Hair follicular keratinocyte (primary cell): ENCODE measurements around the gene GPX3. TPM values are rescaled to one million over a fixed set of nuclear protein-coding genes. Genes with fewer than 3 reads are reported as not detected.

ENCODE experiments used
- total RNA-seq: library from RNA; depleted of rRNA; stranded (reverse); fragments of >200 nt; gene quantifications from 2 replicates; pipeline ENCODE4 v1.2.3, GENCODE V29; 2015

Gene GPX3, protein sequence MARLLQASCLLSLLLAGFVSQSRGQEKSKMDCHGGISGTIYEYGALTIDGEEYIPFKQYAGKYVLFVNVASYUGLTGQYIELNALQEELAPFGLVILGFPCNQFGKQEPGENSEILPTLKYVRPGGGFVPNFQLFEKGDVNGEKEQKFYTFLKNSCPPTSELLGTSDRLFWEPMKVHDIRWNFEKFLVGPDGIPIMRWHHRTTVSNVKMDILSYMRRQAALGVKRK
- 14.9 and 39.9 TPM in 2 replicates for total RNA-seq

DNA sequence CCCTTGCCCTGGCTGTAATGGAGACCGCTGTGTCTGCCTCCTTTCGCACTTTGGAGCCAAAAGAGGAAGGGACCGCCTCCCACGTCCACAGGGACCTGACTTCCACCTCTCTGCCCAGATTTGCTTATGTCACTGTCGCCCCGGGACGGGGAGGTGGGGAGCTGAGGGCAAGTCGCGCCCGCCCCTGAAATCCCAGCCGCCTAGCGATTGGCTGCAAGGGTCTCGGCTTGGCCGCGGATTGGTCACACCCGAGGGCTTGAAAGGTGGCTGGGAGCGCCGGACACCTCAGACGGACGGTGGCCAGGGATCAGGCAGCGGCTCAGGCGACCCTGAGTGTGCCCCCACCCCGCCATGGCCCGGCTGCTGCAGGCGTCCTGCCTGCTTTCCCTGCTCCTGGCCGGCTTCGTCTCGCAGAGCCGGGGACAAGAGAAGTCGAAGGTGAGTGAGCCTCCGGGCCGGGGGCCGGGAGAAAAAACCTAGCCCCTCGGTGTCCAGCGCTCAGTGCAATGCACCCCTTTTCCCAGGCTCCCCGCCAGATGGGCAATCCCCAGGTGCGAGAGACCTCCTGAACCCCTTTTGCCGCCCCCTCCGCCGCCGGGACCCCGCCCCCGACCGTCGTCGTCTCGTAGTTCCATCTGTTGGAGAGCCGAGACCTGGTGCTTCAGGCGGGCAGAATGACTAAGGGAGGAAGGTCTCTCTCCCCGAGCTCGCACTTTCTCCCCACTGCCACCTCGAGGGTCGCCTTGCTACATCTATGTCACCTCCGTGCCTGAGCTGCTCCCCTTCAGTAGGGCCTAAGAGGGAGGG lies at the start of gene GPX3:
Gene GPX3 (plus strand): TSS at position 288 of the 807 bp plus-strand sequence. CDS start 64 bp downstream, at position 352.

Other genes starting within 250 kb of the GPX3 start
- gene SMIM3, start 241.8 kb upstream of the GPX3 start, total RNA-seq: 30.7 and 38.3 TPM in 2 replicates
- gene IRGM, start 174.1 kb upstream of the GPX3 start, total RNA-seq: not detected in 2 replicates
- gene ZNF300, start 115.6 kb upstream of the GPX3 start, total RNA-seq: 5.3 and 6.0 TPM in 2 replicates
- gene TNIP1, start 60.4 kb downstream of the GPX3 start, total RNA-seq: 130 and 184 TPM in 2 replicates
- gene ANXA6, start 137.2 kb downstream of the GPX3 start, total RNA-seq: 51.4 and 78.3 TPM in 2 replicates
- gene CCDC69, start 203.5 kb downstream of the GPX3 start, total RNA-seq: 1.3 and 1.5 TPM in 2 replicates
- gene GM2A, start 232.6 kb downstream of the GPX3 start, total RNA-seq: 119 and 160 TPM in 2 replicates